Measurements from ENCODE around the gene GAB2.
"Not testable (repeated sequence)": the region's sequence is repeated elsewhere in the genome, so short reads cannot be mapped to it uniquely, and the experiment has no call there.

DNA sequence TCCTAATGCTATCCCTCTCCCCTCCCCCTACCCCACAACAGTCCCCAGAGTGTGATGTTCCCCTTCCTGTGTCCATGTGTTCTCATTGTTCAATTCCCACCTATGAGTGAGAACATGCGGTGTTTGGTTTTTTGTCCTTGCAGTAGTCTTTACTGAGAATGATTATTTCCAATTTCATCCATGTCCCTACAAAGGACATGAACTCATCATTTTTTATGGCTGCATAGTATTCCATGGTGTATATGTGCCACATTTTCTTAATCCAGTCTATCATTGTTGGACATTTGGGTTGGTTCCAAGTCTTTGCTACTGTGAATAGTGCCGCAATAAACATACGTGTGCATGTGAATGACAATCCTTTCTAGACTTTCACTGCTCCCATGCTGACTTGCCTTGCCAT, 241.8 kb downstream of the GAB2 start:
- not testable (repeated sequence) for TF ChIP-seq POLR2AphosphoS5 (IDR thresholded peaks at IDR 0.05); POLR2A (IDR thresholded peaks at IDR 0.05; ENCODE audit: low read depth)
- TF ChIP-seq, protein P1, sequence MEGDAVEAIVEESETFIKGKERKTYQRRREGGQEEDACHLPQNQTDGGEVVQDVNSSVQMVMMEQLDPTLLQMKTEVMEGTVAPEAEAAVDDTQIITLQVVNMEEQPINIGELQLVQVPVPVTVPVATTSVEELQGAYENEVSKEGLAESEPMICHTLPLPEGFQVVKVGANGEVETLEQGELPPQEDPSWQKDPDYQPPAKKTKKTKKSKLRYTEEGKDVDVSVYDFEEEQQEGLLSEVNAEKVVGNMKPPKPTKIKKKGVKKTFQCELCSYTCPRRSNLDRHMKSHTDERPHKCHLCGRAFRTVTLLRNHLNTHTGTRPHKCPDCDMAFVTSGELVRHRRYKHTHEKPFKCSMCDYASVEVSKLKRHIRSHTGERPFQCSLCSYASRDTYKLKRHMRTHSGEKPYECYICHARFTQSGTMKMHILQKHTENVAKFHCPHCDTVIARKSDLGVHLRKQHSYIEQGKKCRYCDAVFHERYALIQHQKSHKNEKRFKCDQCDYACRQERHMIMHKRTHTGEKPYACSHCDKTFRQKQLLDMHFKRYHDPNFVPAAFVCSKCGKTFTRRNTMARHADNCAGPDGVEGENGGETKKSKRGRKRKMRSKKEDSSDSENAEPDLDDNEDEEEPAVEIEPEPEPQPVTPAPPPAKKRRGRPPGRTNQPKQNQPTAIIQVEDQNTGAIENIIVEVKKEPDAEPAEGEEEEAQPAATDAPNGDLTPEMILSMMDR (IDR thresholded peaks at IDR 0.05): not testable (repeated sequence)
